Measurements from ENCODE around the gene MAP3K12. TPM values are rescaled to one million over a fixed set of nuclear protein-coding genes. Genes with fewer than 3 reads are reported as not detected.
"Not testable (repeated sequence)": the region's sequence is repeated elsewhere in the genome, so short reads cannot be mapped to it uniquely, and the experiment has no call there.

Gene MAP3K12
- total and polyA plus RNA-seq, 2 of the 13 experiments (the other 11 are each of a cell fraction or from before 2014, with no cell fraction given), result 0.20 to 1.1 TPM

DNA sequence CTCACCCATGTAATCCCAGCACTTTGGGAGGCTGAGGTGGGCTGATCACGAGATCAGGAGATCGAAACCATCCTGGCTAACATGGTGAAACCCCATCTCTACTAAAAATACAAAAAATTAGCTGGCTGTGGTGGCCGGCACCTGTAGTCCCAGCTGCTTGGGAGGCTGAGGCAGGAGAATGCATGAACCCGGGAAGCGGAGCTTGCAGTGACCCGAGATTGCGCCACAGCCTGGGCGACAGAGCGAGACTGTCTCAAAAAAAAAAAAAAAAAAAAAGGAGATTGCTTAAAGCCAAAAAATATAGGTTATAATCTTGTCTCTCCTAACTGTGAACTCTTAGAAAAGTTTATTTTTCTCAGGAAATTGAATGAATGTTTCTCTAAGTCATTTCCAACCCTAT is 63.9 kb downstream of the MAP3K12 start:
- CTCF ChIA-PET (ENCODE audit: low intra/inter-chr PET ratio, low total read pairs); DNase-seq (ENCODE audit: low spot score); H3K9ac ChIP-seq (ENCODE audit: insufficient read depth, low read depth, low read length); H2AFZ ChIP-seq (ENCODE audit: low read length); H3K27ac ChIP-seq (ENCODE audit: extremely low read length, insufficient read depth, low read length); H3K36me3 ChIP-seq (replicated peaks in 1 of 2; ENCODE audit: control insufficient read depth in 1 of 2, insufficient read depth in 2 of 2, low read length in 2 of 2); H4K20me1 ChIP-seq (ENCODE audit: insufficient read depth, low read length); in situ Hi-C loops (cut with HindIII; ENCODE audit: extremely low pct_ligation_motif_present, low pct_unique_long_range_greater_than_20kb); intact Hi-C loops (cut with micrococcal nuclease; ENCODE audit: unreplicated experiment); FAIRE-seq; H3K27me3 ChIP-seq (ENCODE audit: control insufficient read depth in 1 of 2, insufficient read depth in 2 of 2, low read length in 2 of 2); BruUV-seq (replicated peaks); H3K4me3 ChIP-seq (replicated peaks in 1 of 3; ENCODE audit: insufficient read depth in 1 of 3, low read depth in 2 of 3, low read length in 3 of 3); H3K9me3 ChIP-seq (ENCODE audit: low read length); H3K79me2 ChIP-seq (ENCODE audit: insufficient read depth, low read length); ATAC-seq: not testable (repeated sequence)
- TF ChIP-seq ZNF460 (CRISPR knock-in tag; IDR thresholded peaks at IDR 0.05; ENCODE audit: borderline replicate concordance) (peak; percentile 85; the same call in 1 of the 2 replicates), ZMYM3 (CRISPR knock-in tag; IDR thresholded peaks at IDR 0.05) (peak; percentile 21; the same call in 1 of the 2 replicates), CEBPG (CRISPR knock-in tag; IDR thresholded peaks at IDR 0.05) (peak; percentile 43; the same call in 1 of the 2 replicates), CEBPB (IDR thresholded peaks at IDR 0.05; ENCODE audit: borderline replicate concordance, low read depth, low read length) (peak; percentile 60)
- H3K4me2 ChIP-seq (ENCODE audit: low read depth, low read length), result 0 out of 2 replicates have a peak overlapping the region, but pooled peaks have one; percentile 27
- H3K4me1 ChIP-seq (ENCODE audit: insufficient read depth, low read length), result peaks cover 22% of the 10 kb centered on the region
- 35% methylated on average over 9 of the region's 9 CpGs for WGBS (ENCODE audit: low lambda C conversion rate)
- POLR2A ChIA-PET, result interaction anchor here (0.7 kb wide), 1 partner anchor 255 kb away, joined by 3 read pairs; the partner anchor contains the start of gene ZNF740

DNA sequence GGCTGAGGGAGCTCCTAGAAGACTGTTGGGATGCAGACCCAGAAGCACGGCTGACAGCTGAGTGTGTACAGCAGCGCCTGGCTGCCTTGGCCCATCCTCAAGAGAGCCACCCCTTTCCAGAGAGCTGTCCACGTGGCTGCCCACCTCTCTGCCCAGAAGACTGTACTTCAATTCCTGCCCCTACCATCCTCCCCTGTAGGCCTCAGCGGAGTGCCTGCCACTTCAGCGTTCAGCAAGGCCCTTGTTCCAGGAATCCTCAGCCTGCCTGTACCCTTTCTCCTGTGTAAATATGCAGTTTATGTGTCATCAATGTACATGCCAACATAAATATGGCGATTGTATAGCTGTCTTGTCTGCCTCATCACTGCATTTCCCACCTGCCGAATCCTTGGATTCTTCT is 68.1 kb downstream of the MAP3K12 start:
- Histone ChIP-seq H3K79me2 (ENCODE audit: insufficient read depth, low read length) (no peaks in the 10 kb centered on the region), H3K36me3 (replicated peaks in 1 of 2; ENCODE audit: control insufficient read depth in 1 of 2, insufficient read depth in 2 of 2, low read length in 2 of 2) (no peaks in the 10 kb centered on the region), H3K27me3 (ENCODE audit: control insufficient read depth in 1 of 2, insufficient read depth in 2 of 2, low read length in 2 of 2) (0 out of 5 replicates have a peak, but pooled peaks cover 0 to 4% of the 10 kb centered on the region in 2 experiments), H3K9me3 (ENCODE audit: low read length) (no peaks in the 10 kb centered on the region), H2AFZ (ENCODE audit: low read length) (no peak overlapping the region), H3K27ac (ENCODE audit: extremely low read length, insufficient read depth, low read length) (no peak overlapping the region), H3K4me2 (ENCODE audit: low read depth, low read length) (peak overlapping the region; percentile 15; the same call in 1 of the 2 replicates), H3K9ac (ENCODE audit: insufficient read depth, low read depth, low read length) (no peak overlapping the region), H3K4me3 (replicated peaks in 1 of 3; ENCODE audit: insufficient read depth in 1 of 3, low read depth in 2 of 3, low read length in 3 of 3) (no peak overlapping the region), H4K20me1 (ENCODE audit: insufficient read depth, low read length) (no peaks in the 10 kb centered on the region), H3K4me1 (ENCODE audit: insufficient read depth, low read length) (peaks cover 30% of the 10 kb centered on the region; the same call in 1 of the 2 replicates)
- BruUV-seq (replicated peaks), result no TSS peak
- FAIRE-seq, result no peak
- in situ Hi-C loops (cut with HindIII; ENCODE audit: extremely low pct_ligation_motif_present, low pct_unique_long_range_greater_than_20kb), result no loop called here
- intact Hi-C loops (cut with micrococcal nuclease; ENCODE audit: unreplicated experiment), result no loop called here
- CTCF ChIA-PET (ENCODE audit: low intra/inter-chr PET ratio, low total read pairs), result no interaction called here
- POLR2A ChIA-PET, result interaction anchor here (0.9 to 2.0 kb wide), 2 partner anchors 10 to 51 kb away, joined by 3 to 7 read pairs; no protein-coding TSS in a partner anchor
- 17% methylated on average over 2 of the region's 7 CpGs for WGBS (ENCODE audit: low lambda C conversion rate)
- peak; percentile 38 for ATAC-seq
- DNase-seq (ENCODE audit: low spot score), result no peak
- TF ChIP-seq, protein P1, sequence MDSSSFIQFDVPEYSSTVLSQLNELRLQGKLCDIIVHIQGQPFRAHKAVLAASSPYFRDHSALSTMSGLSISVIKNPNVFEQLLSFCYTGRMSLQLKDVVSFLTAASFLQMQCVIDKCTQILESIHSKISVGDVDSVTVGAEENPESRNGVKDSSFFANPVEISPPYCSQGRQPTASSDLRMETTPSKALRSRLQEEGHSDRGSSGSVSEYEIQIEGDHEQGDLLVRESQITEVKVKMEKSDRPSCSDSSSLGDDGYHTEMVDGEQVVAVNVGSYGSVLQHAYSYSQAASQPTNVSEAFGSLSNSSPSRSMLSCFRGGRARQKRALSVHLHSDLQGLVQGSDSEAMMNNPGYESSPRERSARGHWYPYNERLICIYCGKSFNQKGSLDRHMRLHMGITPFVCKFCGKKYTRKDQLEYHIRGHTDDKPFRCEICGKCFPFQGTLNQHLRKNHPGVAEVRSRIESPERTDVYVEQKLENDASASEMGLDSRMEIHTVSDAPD (CRISPR knock-in tag; IDR thresholded peaks at IDR 0.05), result no peak
- TF ChIP-seq, protein P2, sequence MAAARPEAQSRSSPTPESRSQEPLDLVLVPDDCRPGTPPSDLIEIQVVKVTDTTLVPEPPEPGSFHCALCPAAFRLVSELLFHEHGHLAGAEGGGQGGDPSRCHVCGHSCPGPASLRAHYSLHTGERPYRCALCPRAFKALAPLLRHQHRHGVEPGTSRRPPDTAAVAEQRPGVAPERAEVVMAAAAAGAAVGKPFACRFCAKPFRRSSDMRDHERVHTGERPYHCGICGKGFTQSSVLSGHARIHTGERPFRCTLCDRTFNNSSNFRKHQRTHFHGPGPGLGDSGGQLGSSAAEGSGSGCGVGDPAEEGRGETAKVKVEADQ (CRISPR knock-in tag; IDR thresholded peaks at IDR 0.05; ENCODE audit: borderline replicate concordance), result no peak
- TF ChIP-seq CEBPB (IDR thresholded peaks at IDR 0.05; ENCODE audit: borderline replicate concordance, low read depth, low read length) (no peak), FOSL2 (CRISPR knock-in tag; IDR thresholded peaks at IDR 0.05) (peak; percentile 44), ZNF205 (CRISPR knock-in tag; IDR thresholded peaks at IDR 0.05) (no peak), KDM2A (CRISPR knock-in tag; IDR thresholded peaks at IDR 0.05; ENCODE audit: borderline replicate concordance, low read depth) (no peak), ZNF121 (CRISPR knock-in tag; IDR thresholded peaks at IDR 0.05) (peak; percentile 71), FOXA1 (IDR thresholded peaks at IDR 0.05) (no peak), FOXA1 (CRISPR knock-in tag; IDR thresholded peaks at IDR 0.05) (peak; percentile 39; the same call in 1 of the 2 replicates), NFE2L1 (CRISPR knock-in tag; IDR thresholded peaks at IDR 0.05; ENCODE audit: borderline replicate concordance) (no peak), ZFP37 (CRISPR knock-in tag; IDR thresholded peaks at IDR 0.05; ENCODE audit: borderline replicate concordance) (no peak), ZNF414 (CRISPR knock-in tag; IDR thresholded peaks at IDR 0.05) (no peak), SMARCC2 (IDR thresholded peaks at IDR 0.05) (no peak), FOXA3 (CRISPR knock-in tag; IDR thresholded peaks at IDR 0.05) (peak; percentile 68), JDP2 (CRISPR knock-in tag; IDR thresholded peaks at IDR 0.05; ENCODE audit: borderline replicate concordance) (no peak)

Measured in HepG2 (cell line).